OCI-LY3 (cell line): ENCODE results near the gene KDR.

Experiments used
- H2AFZ ChIP-seq: fragments of 200-600, 300-600 bp; shearing (Covaris generic); 2 replicates; pipeline ENCODE4 v1.6.0; 2014; ENCODE audit warnings: antibody characterized with exemption, low read depth, low read length
- H3K27ac ChIP-seq: fragments of 200-600, 300-600 bp; sonication (generic); 2 replicates; pipeline ENCODE4 v1.5.1; 2014; ENCODE audit warnings: mild to moderate bottlenecking, low read length, moderate library complexity, mixed read lengths
- H3K27me3 ChIP-seq: fragments of 200-600, 300-600 bp; sonication (generic); 2 replicates; pipeline ENCODE4 v1.6.1; 2014; ENCODE audit warnings: low read depth, low read length, mixed read lengths
- H3K36me3 ChIP-seq: fragments of 200-600, 300-600 bp; sonication (generic); replicated peaks from 2 replicates; pipeline ENCODE3; 2014; ENCODE audit warnings: low read depth, low read length, mixed read lengths
- H3K4me1 ChIP-seq: fragments of 300-600, 200-600 bp; sonication (generic); 2 replicates; pipeline ENCODE4 v1.6.1; 2014; ENCODE audit warnings: low read length, mixed read lengths
- H3K4me2 ChIP-seq: fragments of 200-600, 300-600 bp; sonication (generic); 2 replicates; pipeline ENCODE4 v1.6.1; 2014; ENCODE audit warnings: low read length, mixed read lengths
- H3K4me3 ChIP-seq: fragments of 300-600, 200-600 bp; sonication (generic); 2 replicates; pipeline ENCODE4 v1.5.1; 2014; ENCODE audit warnings: antibody characterized with exemption, mild to moderate bottlenecking, low read length, moderate library complexity
- H3K79me2 ChIP-seq: fragments of 300-600, 200-600 bp; shearing (Covaris generic); 2 replicates; pipeline ENCODE4 v1.6.1; 2014; ENCODE audit warnings: mild to moderate bottlenecking, low read length, mixed read lengths
- H3K9ac ChIP-seq: fragments of 300-600, 200-600 bp; shearing (Covaris generic); 2 replicates; pipeline ENCODE4 v1.6.0; 2014; ENCODE audit warnings: mild to moderate bottlenecking, low read length, moderate library complexity
- H3K9me3 ChIP-seq: fragments of 200-600, 300-600 bp; shearing (Covaris generic); 2 replicates; pipeline ENCODE4 v1.6.1; 2014; ENCODE audit warnings: low read length, mixed read lengths; ENCODE audit not compliant: insufficient read depth
- H4K20me1 ChIP-seq: fragments of 200-600, 300-600 bp; sonication (generic); 2 replicates; pipeline ENCODE4 v1.6.1; 2016; ENCODE audit warnings: low read length, mixed read lengths; ENCODE audit not compliant: insufficient read depth
- EZH2phosphoT487 ChIP-seq: fragments of 200-600 bp; shearing (Covaris generic); IDR thresholded peaks from 2 replicates; pipeline ENCODE4 v1.6.1; 2018; ENCODE audit warnings: antibody characterized with exemption, mixed run types, low read depth
- TF ChIP-seq, protein P1 (sequence below): fragments of 200-600, 300-600 bp; sonication (generic); IDR thresholded peaks from 2 replicates; pipeline ENCODE4 v1.5.1; 2014; ENCODE audit warnings: antibody characterized with exemption, low read length, low read depth

KDR gene

GRCh38 chr4:55107054-55107453 lies 18.3 kb downstream of the KDR start:
- no peak for TF ChIP-seq EZH2phosphoT487
- TF ChIP-seq, protein P1, sequence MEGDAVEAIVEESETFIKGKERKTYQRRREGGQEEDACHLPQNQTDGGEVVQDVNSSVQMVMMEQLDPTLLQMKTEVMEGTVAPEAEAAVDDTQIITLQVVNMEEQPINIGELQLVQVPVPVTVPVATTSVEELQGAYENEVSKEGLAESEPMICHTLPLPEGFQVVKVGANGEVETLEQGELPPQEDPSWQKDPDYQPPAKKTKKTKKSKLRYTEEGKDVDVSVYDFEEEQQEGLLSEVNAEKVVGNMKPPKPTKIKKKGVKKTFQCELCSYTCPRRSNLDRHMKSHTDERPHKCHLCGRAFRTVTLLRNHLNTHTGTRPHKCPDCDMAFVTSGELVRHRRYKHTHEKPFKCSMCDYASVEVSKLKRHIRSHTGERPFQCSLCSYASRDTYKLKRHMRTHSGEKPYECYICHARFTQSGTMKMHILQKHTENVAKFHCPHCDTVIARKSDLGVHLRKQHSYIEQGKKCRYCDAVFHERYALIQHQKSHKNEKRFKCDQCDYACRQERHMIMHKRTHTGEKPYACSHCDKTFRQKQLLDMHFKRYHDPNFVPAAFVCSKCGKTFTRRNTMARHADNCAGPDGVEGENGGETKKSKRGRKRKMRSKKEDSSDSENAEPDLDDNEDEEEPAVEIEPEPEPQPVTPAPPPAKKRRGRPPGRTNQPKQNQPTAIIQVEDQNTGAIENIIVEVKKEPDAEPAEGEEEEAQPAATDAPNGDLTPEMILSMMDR, result no peak
- no peak overlapping the region for H2AFZ ChIP-seq
- no peaks in the 10 kb centered on the region for H3K36me3 ChIP-seq
- H3K4me1 ChIP-seq, result no peaks in the 10 kb centered on the region
- H3K27me3 ChIP-seq, result no peaks in the 10 kb centered on the region
- no peaks in the 10 kb centered on the region for H4K20me1 ChIP-seq
- H3K79me2 ChIP-seq, result no peaks in the 10 kb centered on the region
- no peak overlapping the region for H3K4me3 ChIP-seq
- H3K27ac ChIP-seq, result no peak overlapping the region
- no peaks in the 10 kb centered on the region for H3K9me3 ChIP-seq
- no peak overlapping the region for H3K9ac ChIP-seq
- no peak overlapping the region for H3K4me2 ChIP-seq

DNA sequence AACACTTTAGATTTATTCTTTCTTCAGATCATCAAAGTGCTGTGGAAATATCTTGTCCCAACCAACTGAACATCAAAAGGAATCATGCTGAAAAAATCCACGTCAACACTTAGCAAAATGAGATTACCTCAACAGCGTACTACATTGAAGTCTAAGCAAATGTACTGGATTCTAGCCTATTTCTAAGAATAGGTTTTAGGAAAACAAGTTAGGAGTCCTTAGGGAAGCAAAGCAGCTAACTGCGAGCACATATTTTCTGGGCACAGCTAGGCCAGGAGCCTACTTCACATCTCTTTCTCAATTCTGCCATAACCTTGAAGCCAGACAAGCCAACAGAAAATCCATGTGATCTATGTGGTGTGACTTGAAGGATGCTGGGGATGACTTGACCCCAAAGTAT lies 22.2 kb downstream of the KDR start:
- H3K4me2 ChIP-seq, result no peak overlapping the region
- TF ChIP-seq, protein P1, result no peak
- TF ChIP-seq EZH2phosphoT487, result no peak

GRCh38 chr4:55099816-55100215 lies 25.6 kb downstream of the KDR start:
- Histone ChIP-seq H3K4me1 (peaks cover 22% of the 10 kb centered on the region), H3K27me3 (no peaks in the 10 kb centered on the region), H3K4me2 (peak overlapping the region; percentile 23), H3K9ac (no peak overlapping the region), H3K36me3 (no peaks in the 10 kb centered on the region), H3K79me2 (no peaks in the 10 kb centered on the region), H4K20me1 (no peaks in the 10 kb centered on the region), H3K4me3 (no peak overlapping the region), H2AFZ (no peak overlapping the region), H3K9me3 (no peaks in the 10 kb centered on the region), H3K27ac (peak overlapping the region; percentile 53)
- TF ChIP-seq, protein P1, result no peak
- no peak for TF ChIP-seq EZH2phosphoT487

More for the DNA sequence above, 22.2 kb downstream of the KDR start:
- Histone ChIP-seq H3K27ac (no peak overlapping the region), H3K4me1 (peaks cover 13% of the 10 kb centered on the region), H3K79me2 (no peaks in the 10 kb centered on the region), H4K20me1 (no peaks in the 10 kb centered on the region), H3K36me3 (no peaks in the 10 kb centered on the region), H3K9ac (no peak overlapping the region), H3K4me3 (no peak overlapping the region), H2AFZ (no peak overlapping the region), H3K27me3 (no peaks in the 10 kb centered on the region), H3K9me3 (no peaks in the 10 kb centered on the region)

DNA sequence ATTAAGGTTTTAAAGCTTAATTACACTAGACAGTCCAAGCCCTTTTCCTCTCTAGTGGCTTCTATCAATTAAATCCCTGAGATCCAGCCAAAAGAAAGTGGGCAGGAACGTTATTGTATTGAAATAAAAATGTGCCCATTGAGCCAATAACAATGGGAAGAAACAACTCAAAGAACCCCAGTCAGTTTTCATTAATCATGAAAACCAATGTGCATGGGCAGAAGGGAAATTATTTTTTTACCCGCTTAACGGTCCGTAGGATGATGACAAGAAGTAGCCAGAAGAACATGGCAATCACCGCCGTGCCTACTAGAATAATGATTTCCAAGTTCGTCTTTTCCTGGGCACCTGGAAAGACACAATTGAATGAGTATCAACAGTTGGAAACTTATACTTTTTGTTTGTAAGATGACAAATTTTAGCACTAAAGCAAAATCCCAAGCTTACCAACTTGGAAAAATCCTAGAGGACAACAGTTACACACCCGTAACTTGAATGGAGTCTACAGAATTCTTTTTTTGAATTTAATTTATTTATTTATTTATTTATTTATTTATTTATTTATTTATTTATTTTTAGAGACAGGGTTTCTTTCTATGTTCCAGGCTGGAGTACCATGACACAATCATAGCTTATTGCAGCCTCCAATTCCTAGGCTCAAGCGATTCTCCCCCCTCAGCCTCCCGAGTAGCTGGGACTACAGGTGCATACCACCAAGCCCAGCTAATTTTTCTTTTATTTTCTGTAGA lies 26.8 kb downstream of the KDR start:
- Histone ChIP-seq H2AFZ (no peak overlapping the region), H3K4me3 (no peak overlapping the region), H3K9ac (no peak overlapping the region), H3K4me2 (no peak overlapping the region), H4K20me1 (no peaks in the 10 kb centered on the region), H3K9me3 (no peaks in the 10 kb centered on the region), H3K36me3 (no peaks in the 10 kb centered on the region), H3K27me3 (no peaks in the 10 kb centered on the region), H3K79me2 (no peaks in the 10 kb centered on the region), H3K27ac (no peak overlapping the region), H3K4me1 (peaks cover 22% of the 10 kb centered on the region)
- TF ChIP-seq, protein P1, result no peak
- TF ChIP-seq EZH2phosphoT487, result no peak
